Ishikawa (cell line): ENCODE measurements around the gene NPEPPS.

ENCODE experiments used
- EP300 ChIP-seq: IDR thresholded peaks from 2 replicates; pipeline ENCODE4 v1.6.1; 2012; ENCODE audit warnings: borderline replicate concordance
- NFIC ChIP-seq: IDR thresholded peaks from 2 replicates; pipeline ENCODE4 v1.6.1; 2012
- RAD21 ChIP-seq: IDR thresholded peaks from 2 replicates; pipeline ENCODE4 v1.6.1; 2012; ENCODE audit warnings: low read depth
- REST ChIP-seq: IDR thresholded peaks from 2 replicates; pipeline ENCODE4 v1.6.1; 2012; ENCODE audit warnings: low read depth, mild to moderate bottlenecking
- TAF1 ChIP-seq: IDR thresholded peaks from 2 replicates; pipeline ENCODE4 v1.6.1; 2012; ENCODE audit warnings: low read depth, mild to moderate bottlenecking
- TCF12 ChIP-seq: IDR thresholded peaks from 2 replicates; pipeline ENCODE4 v1.6.1; 2012; ENCODE audit warnings: low read depth
- TEAD4 ChIP-seq: IDR thresholded peaks from 2 replicates; pipeline ENCODE4 v1.6.1; 2012
- USF1 ChIP-seq: IDR thresholded peaks from 2 replicates; pipeline ENCODE4 v1.6.1; 2012
- ZBTB7A ChIP-seq: IDR thresholded peaks from 2 replicates; pipeline ENCODE4 v1.6.1; 2012; ENCODE audit warnings: low read depth

- TF ChIP-seq USF1, result no peak
- no peak for TF ChIP-seq TAF1
- no peak for TF ChIP-seq NFIC
- TF ChIP-seq ZBTB7A, result no peak
- no peak for TF ChIP-seq EP300
- TF ChIP-seq RAD21, result no peak
- TF ChIP-seq REST, result no peak
- TF ChIP-seq TEAD4, result no peak
- no peak for TF ChIP-seq TCF12
Observed at GRCh38 chr17:47620503-47621245, 89.8 kb downstream of the NPEPPS start.
